Epithelial cell of esophagus (primary cell): ENCODE results near the gene LIPN.
A peak's percentile ranks its signal among the peaks of the same experiment; 100 is the strongest.

Source experiments
- DNase-seq: peaks from one replicate; pipeline ENCODE4 v3.0.0; 2010; ENCODE audit warnings: low read depth
- H3K4me3 ChIP-seq: 2 replicates; pipeline ENCODE4 v1.5.1; 2011; ENCODE audit warnings: mild to moderate bottlenecking, low read length, control low read depth
- TF ChIP-seq, protein P1 (sequence below): IDR thresholded peaks from 2 replicates; pipeline ENCODE4 v1.5.1; 2011; ENCODE audit warnings: low read depth, mild to moderate bottlenecking, low read length, control low read depth, inconsistent platforms; ENCODE audit not compliant: insufficient read depth; ENCODE audit errors: missing control alignments

The LIPN gene

DNA sequence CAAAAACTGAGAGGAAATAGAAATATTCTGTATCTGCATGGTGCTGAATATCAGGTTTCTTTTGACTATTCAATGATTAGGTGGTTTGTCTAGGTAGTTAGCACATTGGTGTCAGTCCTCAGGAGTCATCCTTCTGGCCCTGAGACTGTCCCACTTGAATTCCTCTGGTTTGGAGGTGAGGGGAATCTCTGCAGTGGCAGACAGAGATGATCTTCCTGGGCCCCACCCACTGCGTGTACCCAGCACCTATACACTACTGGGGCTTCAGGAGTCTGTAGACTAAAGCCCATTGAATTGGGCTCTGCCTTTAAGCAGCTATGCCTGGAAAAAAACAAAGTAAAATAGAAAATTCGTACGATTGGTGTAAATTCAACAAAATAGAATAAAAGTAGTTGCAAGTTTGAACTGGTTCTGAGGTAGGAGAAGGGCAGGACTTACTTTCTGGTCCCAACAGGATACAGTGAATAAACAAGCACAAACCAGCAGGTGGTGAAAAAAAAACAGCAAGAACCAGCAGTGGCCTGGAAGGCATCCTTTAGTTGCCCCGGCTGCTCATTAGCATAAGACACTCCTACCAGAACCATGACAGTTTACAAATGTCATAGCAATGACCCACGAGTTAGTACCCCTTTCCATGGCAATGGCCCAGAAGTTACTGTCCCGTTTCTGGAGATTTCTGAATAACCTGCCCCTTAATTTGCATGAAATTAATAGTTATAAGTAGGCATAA is 44.4 kb downstream of the LIPN start:
- DNase-seq: peak; percentile 24
- TF ChIP-seq, protein P1, sequence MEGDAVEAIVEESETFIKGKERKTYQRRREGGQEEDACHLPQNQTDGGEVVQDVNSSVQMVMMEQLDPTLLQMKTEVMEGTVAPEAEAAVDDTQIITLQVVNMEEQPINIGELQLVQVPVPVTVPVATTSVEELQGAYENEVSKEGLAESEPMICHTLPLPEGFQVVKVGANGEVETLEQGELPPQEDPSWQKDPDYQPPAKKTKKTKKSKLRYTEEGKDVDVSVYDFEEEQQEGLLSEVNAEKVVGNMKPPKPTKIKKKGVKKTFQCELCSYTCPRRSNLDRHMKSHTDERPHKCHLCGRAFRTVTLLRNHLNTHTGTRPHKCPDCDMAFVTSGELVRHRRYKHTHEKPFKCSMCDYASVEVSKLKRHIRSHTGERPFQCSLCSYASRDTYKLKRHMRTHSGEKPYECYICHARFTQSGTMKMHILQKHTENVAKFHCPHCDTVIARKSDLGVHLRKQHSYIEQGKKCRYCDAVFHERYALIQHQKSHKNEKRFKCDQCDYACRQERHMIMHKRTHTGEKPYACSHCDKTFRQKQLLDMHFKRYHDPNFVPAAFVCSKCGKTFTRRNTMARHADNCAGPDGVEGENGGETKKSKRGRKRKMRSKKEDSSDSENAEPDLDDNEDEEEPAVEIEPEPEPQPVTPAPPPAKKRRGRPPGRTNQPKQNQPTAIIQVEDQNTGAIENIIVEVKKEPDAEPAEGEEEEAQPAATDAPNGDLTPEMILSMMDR: no peak
- no peak overlapping the region for H3K4me3 ChIP-seq

DNA sequence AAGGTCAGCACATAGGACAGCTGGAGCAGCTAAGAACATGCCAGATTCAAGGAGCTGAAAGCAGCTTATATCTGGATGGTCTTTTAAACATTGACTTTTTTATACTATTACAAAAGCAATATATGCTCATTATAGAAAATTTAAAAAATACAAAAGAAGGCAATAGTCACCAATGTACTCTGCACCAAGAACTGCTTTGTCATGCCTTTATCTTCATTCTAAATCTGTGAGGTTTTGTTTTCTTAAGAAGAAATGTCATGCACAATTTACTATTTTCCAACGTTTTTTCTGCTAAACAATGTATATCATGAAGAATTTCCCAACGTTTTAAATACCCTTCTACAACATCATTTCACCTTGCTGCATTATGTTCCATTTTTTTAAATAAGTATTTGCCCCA is 45.5 kb downstream of the LIPN start:
- TF ChIP-seq, protein P1: no peak
- no peak for DNase-seq
- H3K4me3 ChIP-seq: no peak overlapping the region

DNA sequence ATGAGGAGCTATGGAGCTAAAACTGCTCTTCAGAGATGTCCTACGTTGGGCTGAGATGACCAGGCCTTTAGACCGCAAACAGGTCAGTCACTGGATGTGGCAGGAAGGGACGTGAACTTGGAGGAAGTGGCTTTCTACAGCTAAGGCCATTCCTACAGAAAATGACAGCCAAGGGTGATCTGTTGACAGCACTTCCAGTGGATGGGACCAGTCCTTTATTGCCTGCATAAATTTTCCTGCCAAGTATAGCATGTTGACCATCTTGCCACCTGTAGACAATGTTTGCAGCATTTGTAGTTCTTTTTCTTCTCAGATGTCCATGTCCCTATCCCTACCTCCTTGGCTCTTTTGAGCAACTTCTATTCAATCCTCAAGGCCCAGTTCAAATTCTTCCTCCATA is 46.1 kb downstream of the LIPN start:
- TF ChIP-seq, protein P1: no peak
- H3K4me3 ChIP-seq: no peak overlapping the region
- no peak for DNase-seq

- no peak overlapping the region for H3K4me3 ChIP-seq
- no peak for DNase-seq
- TF ChIP-seq, protein P1: no peak
These were observed 49.8 kb downstream of the LIPN start for GRCh38 chr10:88809621-88810020.

GRCh38 chr10:88810196-88810961 is 50.6 kb downstream of the LIPN start:
- no peak overlapping the region for H3K4me3 ChIP-seq
- TF ChIP-seq, protein P1: peak; percentile 94
- DNase-seq: peak; percentile 84

- H3K4me3 ChIP-seq: no peak overlapping the region
- no peak for DNase-seq
- TF ChIP-seq, protein P1: no peak
These were observed 53.4 kb downstream of the LIPN start for GRCh38 chr10:88813200-88813599.

GRCh38 chr10:88819290-88819689 is 59.5 kb downstream of the LIPN start:
- DNase-seq: no peak
- TF ChIP-seq, protein P1: no peak
- H3K4me3 ChIP-seq: no peak overlapping the region
